Measurements from ENCODE around the gene MUC22. TPM values are rescaled to one million over a fixed set of nuclear protein-coding genes. Genes with fewer than 3 reads are reported as not detected.

Gene MUC22
- polyA plus RNA-seq, 3 donors: not detected

- Histone ChIP-seq H3K9ac (ENCODE audit: insufficient read depth, low read length, poor library complexity, severe bottlenecking) (no peak overlapping the region), H3K4me3 (replicated peaks in 1 of 3; ENCODE audit: low read depth in 2 of 3, low read length in 3 of 3) (no peak overlapping the region), H3K79me2 (ENCODE audit: insufficient read depth, low read length) (no peaks in the 10 kb centered on the region), H3K36me3 (replicated peaks in 1 of 2; ENCODE audit: control insufficient read depth in 1 of 2, insufficient read depth in 2 of 2, low read length in 2 of 2) (no peaks in the 10 kb centered on the region), H3K27me3 (ENCODE audit: control insufficient read depth in 2 of 2, insufficient read depth in 2 of 2, low read length in 2 of 2) (peaks cover 2 to 8% of the 10 kb centered on the region in 2 donors), H3K4me2 (replicated peaks; ENCODE audit: extremely low read depth, low read length, poor library complexity, severe bottlenecking) (no peak overlapping the region), H2AFZ (ENCODE audit: insufficient read depth, low read depth, low read length, poor library complexity, severe bottlenecking) (no peak overlapping the region), H3K4me1 (ENCODE audit: control insufficient read depth in 1 of 2, insufficient read depth in 2 of 2, low read length in 2 of 2) (peaks cover 4 to 5% of the 10 kb centered on the region in 2 donors), H4K20me1 (ENCODE audit: insufficient read depth, low read length) (no peaks in the 10 kb centered on the region), H3K9me3 (replicated peaks in 1 of 2; ENCODE audit: control insufficient read depth in 1 of 2, insufficient read depth in 1 of 2, low read length in 2 of 2) (no peaks in the 10 kb centered on the region), H3K27ac (ENCODE audit: low read depth in 1 of 2, low read length in 2 of 2) (no peak overlapping the region)
- 92% methylated on average over 3 of the region's 6 CpGs for WGBS (ENCODE audit: insufficient coverage)
- no peak for DNase-seq
- Mint-ChIP-seq H3K4me3 (no peak overlapping the region), H3K9me3 (no peaks in the 10 kb centered on the region), H3K27ac (no peak overlapping the region), H3K4me1 (peaks cover 6% of the 10 kb centered on the region), H3K27me3 (ENCODE audit: low read depth in 3 of 3) (peaks cover 7 to 18% (median 14%) of the 10 kb centered on the region in 3 donors), H3K36me3 (no peaks in the 10 kb centered on the region)
- intact Hi-C loops (cut with micrococcal nuclease): loop anchor here in 1 of 2 donors (10.0 kb wide), 2 partner anchors 167 to 337 kb away; partner anchors contain the start of genes FLOT1, IER3 and VARS2
- no peak for TF ChIP-seq CTCF (IDR thresholded peaks at IDR 0.05)
Measured at GRCh38 chr6:31081872-31082271, 71.6 kb downstream of the MUC22 start.

- no peak overlapping the region for H3K4me2 ChIP-seq (replicated peaks; ENCODE audit: extremely low read depth, low read length, poor library complexity, severe bottlenecking)
- peak overlapping the region in 2 of 7 donors; percentile 30 to 46 for H3K27ac Mint-ChIP-seq
- intact Hi-C loops (cut with micrococcal nuclease): loop anchor here in 1 of 2 donors (10.0 kb wide), 2 partner anchors 169 to 339 kb away; partner anchors contain the start of genes FLOT1, IER3 and VARS2
- no peak overlapping the region for H3K4me3 ChIP-seq (replicated peaks in 1 of 3; ENCODE audit: low read depth in 2 of 3, low read length in 3 of 3)
- no peaks in the 10 kb centered on the region for H3K79me2 ChIP-seq (ENCODE audit: insufficient read depth, low read length)
- WGBS (ENCODE audit: insufficient coverage): 76% methylated on average over 5 of the region's 8 CpGs
- H3K36me3 Mint-ChIP-seq: no peaks in the 10 kb centered on the region
- peak in 1 of 3 donors; percentile 33 for DNase-seq
- no peak overlapping the region for H3K27ac ChIP-seq (ENCODE audit: low read depth in 1 of 2, low read length in 2 of 2)
- no peak overlapping the region for H3K4me3 Mint-ChIP-seq
- peaks cover 4 to 12% of the 10 kb centered on the region in 2 donors for H3K4me1 ChIP-seq (ENCODE audit: control insufficient read depth in 1 of 2, insufficient read depth in 2 of 2, low read length in 2 of 2)
- H3K9me3 Mint-ChIP-seq: no peaks in the 10 kb centered on the region
- H3K9ac ChIP-seq (ENCODE audit: insufficient read depth, low read length, poor library complexity, severe bottlenecking): no peak overlapping the region
- peaks cover 15% of the 10 kb centered on the region for H3K4me1 Mint-ChIP-seq
- no peaks in the 10 kb centered on the region for H3K36me3 ChIP-seq (replicated peaks in 1 of 2; ENCODE audit: control insufficient read depth in 1 of 2, insufficient read depth in 2 of 2, low read length in 2 of 2)
- TF ChIP-seq CTCF (IDR thresholded peaks at IDR 0.05): peak; percentile 28
- H2AFZ ChIP-seq (ENCODE audit: insufficient read depth, low read depth, low read length, poor library complexity, severe bottlenecking): no peak overlapping the region
- H4K20me1 ChIP-seq (ENCODE audit: insufficient read depth, low read length): no peaks in the 10 kb centered on the region
- H3K27me3 ChIP-seq (ENCODE audit: control insufficient read depth in 2 of 2, insufficient read depth in 2 of 2, low read length in 2 of 2): peaks cover 5 to 11% of the 10 kb centered on the region in 2 donors
- peaks cover 11 to 18% (median 16%) of the 10 kb centered on the region in 3 donors for H3K27me3 Mint-ChIP-seq (ENCODE audit: low read depth in 3 of 3)
- H3K9me3 ChIP-seq (replicated peaks in 1 of 2; ENCODE audit: control insufficient read depth in 1 of 2, insufficient read depth in 1 of 2, low read length in 2 of 2): no peaks in the 10 kb centered on the region
Measured at GRCh38 chr6:31083742-31084354, 73.6 kb downstream of the MUC22 start.

Small RNAs within 50 kb of the gene (small RNA-seq; reads per million reads assigned to genes)
- not detected for gene RNU6-1133P (ENCODE audit: insufficient read length, low read depth)

Other genes starting within 250 kb of the MUC22 start
- 1 to 10 TPM in 1 of 3 donors, under 1 TPM in 2; 0.39 to 1.0 (median 0.51) TPM for gene DDR1, start 126.0 kb upstream of the MUC22 start, polyA plus RNA-seq
- gene GTF2H4, start 102.3 kb upstream of the MUC22 start, polyA plus RNA-seq: 10 to 100 TPM in 1 of 3 donors, 1 to 10 TPM in 2; 3.6 to 14.5 (median 6.0) TPM
- 10 to 100 TPM in 1 of 3 donors, 1 to 10 TPM in 2; 7.6 to 15.5 (median 8.1) TPM for gene VARS2, start 96.2 kb upstream of the MUC22 start, polyA plus RNA-seq
- gene SFTA2, start 78.3 kb upstream of the MUC22 start, polyA plus RNA-seq: not detected
- gene MUCL3, start 69.5 kb upstream of the MUC22 start, polyA plus RNA-seq: not detected
- gene MUC21, start 26.8 kb upstream of the MUC22 start, polyA plus RNA-seq: not detected
- not detected for gene C6orf15, start 102.1 kb downstream of the MUC22 start, polyA plus RNA-seq
- not detected for gene PSORS1C1, start 104.3 kb downstream of the MUC22 start, polyA plus RNA-seq
- gene CDSN, start 110.0 kb downstream of the MUC22 start, polyA plus RNA-seq: not detected
- not detected for gene PSORS1C2, start 128.6 kb downstream of the MUC22 start, polyA plus RNA-seq
- gene CCHCR1, start 147.3 kb downstream of the MUC22 start, polyA plus RNA-seq: 1 to 10 TPM; 2.2 to 8.4 (median 2.8) TPM
- 1 to 10 TPM in 1 of 3 donors, under 1 TPM in 2; 0.75 to 1.1 (median 0.80) TPM for gene TCF19, start 148.1 kb downstream of the MUC22 start, polyA plus RNA-seq
- under 1 TPM in 1 of 3 donors, not detected in 2; 0.20 TPM for gene POU5F1, start 160.2 kb downstream of the MUC22 start, polyA plus RNA-seq

Data from CD14-positive monocyte (primary cell).